ENCODE data around the gene LIG1. TPM values are rescaled to one million over a fixed set of nuclear protein-coding genes. Genes with fewer than 3 reads are reported as not detected.

The LIG1 gene
- total and polyA plus RNA-seq, 2 experiments from 2014 or later, result 79.3 to 96.9 TPM

- TF ChIP-seq EZH2phosphoT487 (IDR thresholded peaks at IDR 0.05; ENCODE audit: unreplicated experiment) (no peak), REST (IDR thresholded peaks at IDR 0.05; ENCODE audit: unreplicated experiment) (no peak)
- H2AFZ ChIP-seq, result no peak overlapping the region
- no peaks in the 10 kb centered on the region for H3F3A ChIP-seq (replicated peaks; ENCODE audit: low read depth)
- peaks cover 5% of the 10 kb centered on the region for H3K27me3 Mint-ChIP-seq (ENCODE audit: insufficient read depth, low read depth, poor library complexity)
- H3K36me3 Mint-ChIP-seq (ENCODE audit: low read depth), result peaks cover 60% of the 10 kb centered on the region
- H3K4me1 Mint-ChIP-seq, result no peaks in the 10 kb centered on the region
- peaks cover 13% of the 10 kb centered on the region for H3K36me3 ChIP-seq (ENCODE audit: insufficient read depth)
- ATAC-seq (no peak), DNase-seq (ENCODE audit: low spot score) (no peak)
- H3K4me3 Mint-ChIP-seq, result no peak overlapping the region
- no peaks in the 10 kb centered on the region for H3K4me1 ChIP-seq (ENCODE audit: insufficient read depth)
- no peak overlapping the region for H3K4me3 ChIP-seq
- H3K9me3 Mint-ChIP-seq, result peaks cover 28% of the 10 kb centered on the region
- H3K27ac Mint-ChIP-seq, result no peak overlapping the region
- no peak overlapping the region for H3K4me2 ChIP-seq
- no peaks in the 10 kb centered on the region for H3K9me2 ChIP-seq (ENCODE audit: insufficient read depth)
- H3K27me3 ChIP-seq (ENCODE audit: insufficient read depth), result no peaks in the 10 kb centered on the region
- no peaks in the 10 kb centered on the region for H3K79me2 ChIP-seq (replicated peaks; ENCODE audit: insufficient read depth)
- H4K20me1 ChIP-seq (replicated peaks; ENCODE audit: insufficient read depth), result peaks cover 3% of the 10 kb centered on the region; the same call in 1 of the 2 replicates
- no peak overlapping the region for H3K27ac ChIP-seq (ENCODE audit: low read depth)
Measured at GRCh38 chr19:48183356-48183755, 13.2 kb upstream of the LIG1 start.

- Mint-ChIP-seq H3K27me3 (ENCODE audit: insufficient read depth, low read depth, poor library complexity) (peaks cover 6% of the 10 kb centered on the region), H3K36me3 (ENCODE audit: low read depth) (peaks cover 52% of the 10 kb centered on the region), H3K4me3 (no peak overlapping the region), H3K9me3 (peaks cover 24% of the 10 kb centered on the region), H3K27ac (no peak overlapping the region), H3K4me1 (no peaks in the 10 kb centered on the region)
- no peak overlapping the region for H3K4me2 ChIP-seq
- H3F3A ChIP-seq (replicated peaks; ENCODE audit: low read depth), result no peaks in the 10 kb centered on the region
- no peaks in the 10 kb centered on the region for H3K27me3 ChIP-seq (ENCODE audit: insufficient read depth)
- no peak overlapping the region for H3K27ac ChIP-seq (ENCODE audit: low read depth)
- no peak overlapping the region for H3K4me3 ChIP-seq
- no peak for TF ChIP-seq EZH2phosphoT487 (IDR thresholded peaks at IDR 0.05; ENCODE audit: unreplicated experiment)
- no peak for TF ChIP-seq CREB1 (CRISPR knock-in tag; IDR thresholded peaks at IDR 0.05; ENCODE audit: low read depth)
- TF ChIP-seq CTCF (conservative IDR thresholded peaks at IDR 0.05; ENCODE audit: low read depth in 2 of 2), result peak; percentile 37 to 45
- no peaks in the 10 kb centered on the region for H3K9me2 ChIP-seq (ENCODE audit: insufficient read depth)
- H3K36me3 ChIP-seq (ENCODE audit: insufficient read depth), result peaks cover 13% of the 10 kb centered on the region
- no peaks in the 10 kb centered on the region for H3K79me2 ChIP-seq (replicated peaks; ENCODE audit: insufficient read depth)
- ATAC-seq (peak; percentile 56), DNase-seq (ENCODE audit: low spot score) (peak; percentile 59)
- H3K4me1 ChIP-seq (ENCODE audit: insufficient read depth), result no peaks in the 10 kb centered on the region
- no peak overlapping the region for H2AFZ ChIP-seq
- H4K20me1 ChIP-seq (replicated peaks; ENCODE audit: insufficient read depth), result peaks cover 3% of the 10 kb centered on the region; the same call in 1 of the 2 replicates
Measured at GRCh38 chr19:48182434-48182833, 12.3 kb upstream of the LIG1 start.

- Histone ChIP-seq H4K20me1 (replicated peaks; ENCODE audit: insufficient read depth) (peaks cover 3% of the 10 kb centered on the region; the same call in 1 of the 2 replicates), H3K4me3 (no peak overlapping the region), H3K27ac (ENCODE audit: low read depth) (no peak overlapping the region), H3K27me3 (ENCODE audit: insufficient read depth) (no peaks in the 10 kb centered on the region), H3K4me1 (ENCODE audit: insufficient read depth) (no peaks in the 10 kb centered on the region), H3K79me2 (replicated peaks; ENCODE audit: insufficient read depth) (no peaks in the 10 kb centered on the region), H2AFZ (no peak overlapping the region), H3F3A (replicated peaks; ENCODE audit: low read depth) (no peaks in the 10 kb centered on the region), H3K36me3 (ENCODE audit: insufficient read depth) (peaks cover 13% of the 10 kb centered on the region), H3K9me2 (ENCODE audit: insufficient read depth) (no peaks in the 10 kb centered on the region), H3K4me2 (no peak overlapping the region)
- Mint-ChIP-seq H3K4me3 (no peak overlapping the region), H3K27me3 (ENCODE audit: insufficient read depth, low read depth, poor library complexity) (peaks cover 7% of the 10 kb centered on the region), H3K27ac (no peak overlapping the region), H3K9me3 (peaks cover 24% of the 10 kb centered on the region), H3K36me3 (ENCODE audit: low read depth) (peaks cover 55% of the 10 kb centered on the region), H3K4me1 (no peaks in the 10 kb centered on the region)
- DNase-seq (ENCODE audit: low spot score) (no peak), ATAC-seq (no peak)
- no peak for TF ChIP-seq ETS1 (IDR thresholded peaks at IDR 0.05)
Measured at GRCh38 chr19:48181505-48181904, 11.4 kb upstream of the LIG1 start.
